ENCODE measurements around the gene TSPEAR.

- TF ChIP-seq CTCF (IDR thresholded peaks at IDR 0.05; ENCODE audit: low read depth, low read length, poor library complexity, severe bottlenecking) = no peak
- TF ChIP-seq EZH2phosphoT487 (IDR thresholded peaks at IDR 0.05; ENCODE audit: borderline replicate concordance, low read length) = no peak
These were observed 220.6 kb downstream of the TSPEAR start for GRCh38 chr21:44490816-44491215.

Data from DOHH2 (cell line).